GM19395 (cell line): Measurements from ENCODE around the gene OPCML.
A peak's percentile ranks its signal among the peaks of the same experiment; 100 is the strongest.

Experiments
- ATAC-seq: cut with Tn5 transposase; IDR thresholded peaks from one replicate; pipeline ENCODE4 v1.9.1; 2021; ENCODE audit warnings: mild to moderate bottlenecking, moderate library complexity; ENCODE audit not compliant: unreplicated experiment

The OPCML gene

DNA sequence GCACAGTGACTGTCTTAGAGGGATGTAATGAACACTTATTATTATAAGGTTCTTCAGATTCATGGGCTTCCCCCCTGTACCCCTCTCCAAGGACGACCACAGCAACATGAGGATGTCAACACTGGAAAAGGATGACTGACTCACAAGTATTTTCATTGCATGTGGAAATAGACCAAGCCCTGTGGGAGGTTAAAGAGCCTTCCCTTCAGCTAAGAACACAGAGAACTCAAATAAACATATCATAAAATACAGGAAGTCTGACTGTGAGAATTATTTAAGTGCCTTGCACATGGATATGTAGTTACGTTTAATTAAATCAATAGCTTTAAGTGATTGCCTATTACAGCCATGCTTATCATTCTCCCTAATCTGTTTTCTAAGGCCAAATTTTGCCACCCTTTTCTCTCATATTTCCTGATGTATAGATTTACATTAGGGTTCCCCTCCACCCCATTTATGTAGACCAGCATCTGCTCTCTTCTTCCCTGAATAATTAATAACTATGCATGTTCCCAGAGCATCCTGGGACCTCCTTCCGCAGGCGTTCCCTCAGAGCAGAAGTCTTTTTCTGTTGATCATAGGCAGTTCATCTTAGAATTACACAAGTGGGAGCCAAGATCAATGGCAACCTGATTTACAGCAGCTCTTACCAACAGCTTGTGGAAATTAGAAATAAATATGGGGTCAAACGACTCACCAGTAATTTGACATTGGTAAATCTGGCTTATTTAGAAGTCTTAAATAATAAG, 226.9 kb downstream of the OPCML start:
- no peak for ATAC-seq

DNA sequence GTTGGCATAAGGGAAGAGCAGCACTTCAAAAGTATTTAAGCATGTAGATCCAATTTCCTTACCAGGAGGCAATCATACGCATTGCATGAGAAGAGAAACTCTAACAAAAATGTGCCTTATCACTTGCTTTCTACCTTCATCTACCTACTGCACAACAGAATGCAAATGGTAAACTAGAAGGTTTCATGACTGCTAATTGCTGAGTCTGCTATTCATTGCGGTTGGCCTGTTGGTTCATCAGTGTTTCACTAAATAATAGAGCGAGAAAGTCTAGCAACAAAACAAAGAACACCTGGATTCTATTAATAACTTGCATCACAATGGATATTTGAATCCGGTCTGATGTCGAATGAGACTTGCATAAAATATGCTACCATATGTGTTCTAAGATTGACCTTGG, 229.0 kb downstream of the OPCML start:
- no peak for ATAC-seq

DNA sequence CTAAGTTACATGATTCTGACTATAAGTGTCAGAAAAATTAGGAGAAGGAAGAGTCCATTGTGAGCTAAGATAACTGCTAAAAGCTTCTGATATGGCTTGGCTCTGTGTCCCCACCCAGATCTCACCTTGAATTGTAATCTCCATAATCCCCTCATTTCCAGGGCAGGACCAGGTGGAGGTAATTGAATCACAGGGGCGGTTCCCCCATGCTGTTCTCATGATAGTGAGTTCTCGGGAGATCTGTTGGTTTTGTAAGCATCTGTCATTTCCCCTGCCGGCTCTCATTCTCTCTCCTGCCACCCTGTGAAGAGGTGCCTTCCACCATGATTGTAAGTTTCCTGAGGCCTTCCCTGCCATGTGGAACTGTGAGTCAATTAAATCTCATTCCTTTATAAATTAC, 230.2 kb downstream of the OPCML start:
- ATAC-seq = no peak

DNA sequence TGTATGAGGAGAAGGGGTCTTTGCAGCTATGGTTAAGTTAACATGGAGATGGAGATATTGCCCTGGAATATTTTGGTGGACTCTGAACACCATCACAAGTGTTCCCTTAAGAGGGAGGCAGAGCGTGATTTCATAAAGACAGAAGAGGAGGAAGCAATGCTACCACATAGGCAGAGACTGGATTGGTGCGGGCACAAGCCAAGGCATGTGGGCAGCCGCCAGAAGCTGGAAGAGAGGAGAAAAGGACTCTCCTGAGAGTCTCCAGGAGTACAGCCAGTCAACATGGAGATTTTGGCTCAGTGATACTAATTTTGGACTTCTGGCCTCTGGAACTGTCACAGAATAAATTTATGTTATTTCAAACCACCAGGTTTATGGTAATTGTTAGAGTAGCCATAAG, 231.6 kb downstream of the OPCML start:
- no peak for ATAC-seq

DNA sequence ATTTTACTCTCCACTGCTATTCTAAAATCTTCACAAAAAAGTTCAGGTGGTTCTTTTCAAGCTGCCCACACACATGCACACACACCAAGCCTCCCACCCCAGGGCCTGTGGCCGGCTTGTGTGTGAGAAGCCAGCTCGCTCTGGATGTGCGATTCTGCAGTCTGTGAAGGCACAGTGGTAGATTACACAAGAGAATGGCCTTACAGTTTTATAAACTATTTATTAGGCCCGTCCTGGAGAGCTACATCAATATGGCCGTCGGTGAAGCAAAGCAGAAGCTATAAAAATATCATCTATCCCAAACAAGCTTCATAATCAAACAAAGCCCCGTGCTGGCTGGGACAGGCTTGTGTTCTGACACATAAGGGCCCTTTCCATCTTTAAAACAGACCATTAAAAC, 240.5 kb downstream of the OPCML start:
- no peak for ATAC-seq

DNA sequence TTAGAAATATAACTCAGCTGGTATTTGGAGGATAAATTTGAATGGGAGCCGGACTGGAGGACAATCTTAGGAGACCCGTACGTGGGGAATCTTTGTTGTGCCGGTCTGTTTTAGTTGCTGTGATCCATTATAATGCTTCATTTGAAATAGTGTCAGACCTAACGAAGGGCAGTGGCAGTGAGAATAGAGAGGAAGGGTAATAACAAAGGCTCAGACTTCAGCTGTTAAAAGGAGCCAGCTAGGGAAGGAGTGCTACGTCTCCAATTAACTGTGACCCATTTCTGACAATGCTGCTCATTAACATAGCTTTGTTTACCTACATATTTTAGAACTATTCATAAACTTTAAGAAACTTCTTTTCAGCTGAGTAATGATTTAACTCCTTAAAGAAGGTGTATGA, 246.9 kb downstream of the OPCML start:
- no peak for ATAC-seq

DNA sequence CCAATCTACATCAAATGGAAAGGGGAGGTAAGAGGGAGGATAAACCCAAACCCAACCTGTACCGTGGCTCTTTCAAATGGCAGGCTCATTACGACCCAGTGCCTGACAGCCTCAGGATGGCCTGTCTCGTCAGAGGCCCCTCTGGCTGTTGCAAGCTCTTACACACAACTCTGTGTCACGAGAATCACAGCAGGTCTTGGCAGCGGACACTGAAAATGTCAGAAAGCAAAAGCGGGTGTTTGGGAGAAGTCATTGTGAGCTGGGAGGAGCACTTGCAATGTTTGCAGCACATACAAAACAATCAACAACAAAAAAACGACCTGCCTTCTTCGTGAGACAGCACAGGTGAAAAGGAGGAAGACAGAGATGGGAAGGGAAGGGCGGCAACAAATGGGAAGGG, 248.1 kb downstream of the OPCML start:
- ATAC-seq = no peak

DNA sequence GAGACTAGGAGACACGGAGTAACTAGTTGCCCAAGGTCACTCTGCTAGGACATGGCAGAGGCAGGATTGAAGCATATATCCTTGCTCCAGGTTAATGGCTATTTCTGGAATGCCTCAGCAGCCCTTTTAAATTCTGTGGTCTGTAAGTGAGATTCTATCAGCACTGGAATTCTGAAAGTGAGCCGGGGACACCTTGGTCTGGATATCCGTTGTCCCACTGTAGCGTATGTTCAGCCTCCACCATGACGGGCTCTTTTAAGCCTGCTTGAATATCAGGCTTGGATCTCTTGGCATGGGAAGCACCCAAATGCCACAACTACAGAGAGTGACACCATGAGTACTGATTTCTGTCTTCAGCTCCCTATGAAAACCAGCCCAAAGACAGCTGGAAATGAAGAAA, 254.4 kb downstream of the OPCML start:
- ATAC-seq = no peak

DNA sequence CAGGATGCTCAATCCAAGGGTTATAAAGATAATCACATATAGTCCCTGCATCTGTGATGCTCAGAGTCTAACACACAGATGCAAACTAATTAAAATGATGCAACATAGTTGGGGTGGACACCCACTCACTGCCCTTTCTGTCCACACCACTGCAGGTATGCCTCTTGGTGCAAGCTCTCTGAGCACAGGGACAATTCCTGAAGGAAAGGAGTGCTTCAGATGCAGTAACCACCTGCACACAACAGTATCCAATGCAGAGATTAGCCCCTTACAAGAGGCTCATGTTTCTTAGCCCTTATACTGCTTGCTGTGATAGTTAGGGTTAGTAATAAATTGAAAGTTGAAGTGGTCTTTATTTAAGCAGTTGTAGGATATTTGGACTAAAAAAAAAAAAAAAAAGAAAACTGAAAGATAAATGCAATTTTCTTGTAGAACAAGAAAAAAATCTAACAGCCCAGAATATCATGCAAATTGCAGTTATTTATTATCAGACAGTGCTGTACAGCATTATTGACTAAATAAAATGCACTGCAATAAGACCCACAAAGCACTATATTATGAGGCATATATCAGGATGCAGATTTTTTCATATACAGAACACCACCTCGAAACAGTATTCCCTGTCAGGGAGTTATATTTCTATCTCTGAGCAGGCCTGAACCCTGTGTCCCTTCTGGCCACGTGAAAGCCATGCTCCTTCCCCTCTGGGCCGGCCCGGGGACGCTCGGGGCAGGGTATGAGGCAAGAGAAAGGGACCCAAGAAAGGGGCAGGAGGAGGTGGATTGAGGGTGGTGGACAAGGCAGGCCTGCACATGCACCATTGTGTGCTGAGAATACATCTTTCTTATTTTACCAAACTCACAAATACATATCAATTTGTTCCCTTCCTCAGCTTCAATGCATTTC, 260.2 kb downstream of the OPCML start:
- no peak for ATAC-seq

DNA sequence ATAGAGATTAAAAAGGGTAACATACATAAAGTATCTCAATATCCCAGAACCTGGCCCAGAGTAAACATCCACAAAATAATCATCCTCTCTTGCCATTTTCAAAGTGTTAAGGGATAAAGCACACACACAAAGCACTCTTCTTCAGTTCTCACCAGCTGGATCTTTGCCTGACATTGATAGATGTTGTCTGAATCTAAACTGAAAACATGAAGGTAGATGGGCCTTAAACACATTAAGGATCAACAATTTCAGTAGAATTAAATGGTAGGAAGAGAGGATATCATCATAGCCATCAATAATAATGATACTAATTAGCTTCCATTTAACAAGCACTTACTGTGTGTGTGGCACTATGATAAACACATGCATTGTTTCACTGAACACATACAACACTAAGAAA, 261.1 kb downstream of the OPCML start:
- no peak for ATAC-seq

DNA sequence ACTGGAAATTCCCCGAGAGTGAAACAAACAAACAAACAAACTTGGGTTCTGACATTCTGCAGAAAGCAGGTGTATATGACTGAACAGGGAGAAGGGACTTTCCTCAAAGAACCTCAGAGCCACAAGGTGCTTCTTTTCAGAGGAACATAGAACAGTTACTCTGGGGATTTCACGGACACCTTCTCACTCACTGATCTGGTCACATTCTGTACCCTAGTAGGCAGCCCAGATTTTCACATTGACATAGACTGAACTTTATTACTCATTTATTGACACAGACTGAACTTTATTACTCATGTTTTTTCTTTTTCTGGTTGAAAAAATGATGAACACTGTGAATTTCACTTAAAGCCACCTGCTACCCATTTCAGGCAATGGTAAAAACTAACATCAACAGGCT, 263.0 kb downstream of the OPCML start:
- ATAC-seq = peak; percentile 96

DNA sequence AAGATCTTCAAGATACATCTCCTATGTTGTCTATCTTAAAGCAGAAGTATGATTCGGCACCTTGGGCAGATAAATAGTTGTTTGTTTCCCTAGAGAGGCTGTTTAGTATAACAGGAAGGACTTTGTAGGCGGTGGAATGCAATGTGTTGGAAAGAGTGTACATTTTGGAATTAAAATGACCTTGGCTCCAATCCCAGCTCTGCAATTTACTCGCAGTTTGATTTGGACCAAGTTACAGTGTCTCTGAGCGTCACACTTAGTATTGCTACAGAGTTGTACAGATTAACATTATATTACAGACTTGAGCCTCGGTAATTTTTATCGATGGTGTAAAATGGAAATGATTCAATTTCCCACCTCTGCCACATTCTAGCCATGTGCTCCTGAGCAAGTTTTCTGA, 265.3 kb downstream of the OPCML start:
- no peak for ATAC-seq

DNA sequence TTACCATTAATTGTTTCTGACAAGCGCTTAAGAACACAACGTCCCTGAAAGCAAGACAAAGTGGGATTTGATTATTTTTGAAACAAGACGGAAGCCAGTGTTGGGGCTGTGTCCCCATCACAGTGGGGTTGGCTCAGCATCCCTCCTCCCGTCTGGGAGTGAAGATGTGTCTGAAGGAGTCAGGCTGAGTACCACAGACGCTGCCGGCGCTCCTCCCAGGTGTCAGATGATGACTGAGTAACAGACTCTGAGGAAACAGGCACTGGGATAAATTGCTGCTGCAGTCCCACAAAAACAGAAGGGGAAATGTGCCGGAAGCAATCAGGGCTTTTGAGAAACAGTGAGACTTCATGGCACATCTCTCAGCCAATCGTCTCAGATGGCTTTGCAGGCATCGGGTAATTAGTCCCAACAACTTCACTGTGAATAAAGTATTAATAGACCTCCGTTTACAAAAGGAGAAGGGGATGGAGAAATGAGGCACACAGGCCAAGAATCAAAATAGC, 266.7 kb downstream of the OPCML start:
- ATAC-seq = no peak

DNA sequence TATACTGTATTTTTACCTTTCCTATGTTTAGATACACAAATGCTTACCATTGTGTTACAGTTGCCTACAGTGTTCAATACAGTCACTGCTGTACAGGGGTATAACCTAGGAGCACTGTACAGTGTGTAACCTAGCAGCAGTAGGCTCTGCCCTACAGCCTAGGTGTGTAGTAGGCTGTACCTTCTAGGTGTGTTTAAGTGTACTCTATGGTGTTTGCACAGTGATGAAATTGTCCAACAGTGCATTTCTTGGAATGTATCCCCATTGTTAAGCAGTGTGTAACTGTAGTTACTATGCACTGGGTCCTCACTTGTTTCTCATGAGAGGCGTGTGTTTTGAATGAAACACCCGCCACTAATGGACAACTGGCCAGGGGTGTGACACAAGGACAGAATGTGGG, 269.0 kb downstream of the OPCML start:
- no peak for ATAC-seq

DNA sequence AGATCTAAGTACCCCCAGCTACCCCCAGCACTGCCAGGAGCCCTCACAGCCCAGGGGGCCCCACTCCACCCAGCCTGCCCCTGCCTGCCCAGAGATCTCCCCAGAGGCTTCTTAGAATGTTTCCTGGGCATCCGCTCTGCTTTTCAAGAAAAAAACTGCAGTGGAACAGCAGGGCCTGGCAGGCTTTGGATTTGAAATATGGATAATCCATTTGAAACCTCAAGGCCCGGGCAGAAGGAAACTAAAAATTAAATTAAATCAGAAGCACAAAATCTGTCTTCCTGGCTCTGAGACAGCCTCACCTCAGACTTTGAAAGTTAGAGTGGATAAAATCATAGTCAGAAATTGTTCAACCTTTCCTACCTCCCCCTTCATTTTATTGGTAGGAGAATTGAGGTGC, 273.6 kb downstream of the OPCML start:
- no peak for ATAC-seq

DNA sequence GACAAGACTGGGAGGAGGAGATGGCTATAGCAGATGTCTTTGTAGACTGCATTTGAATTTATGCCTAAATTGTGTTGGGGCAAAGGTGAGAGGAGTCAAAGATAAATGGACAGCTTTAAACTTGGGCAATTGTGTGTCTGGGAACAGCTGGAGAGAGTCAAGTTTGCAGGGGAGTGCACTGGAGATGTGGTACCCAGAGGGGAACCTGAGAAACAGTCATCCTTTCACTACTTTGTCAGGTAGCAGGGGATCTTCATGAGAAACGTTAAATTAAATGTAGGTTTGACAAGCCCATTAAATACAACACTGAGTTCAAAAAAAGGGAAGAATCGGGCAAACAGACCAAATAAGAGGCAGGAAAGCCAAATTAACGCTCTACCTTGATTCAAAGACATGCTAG, 277.7 kb downstream of the OPCML start:
- ATAC-seq = no peak

DNA sequence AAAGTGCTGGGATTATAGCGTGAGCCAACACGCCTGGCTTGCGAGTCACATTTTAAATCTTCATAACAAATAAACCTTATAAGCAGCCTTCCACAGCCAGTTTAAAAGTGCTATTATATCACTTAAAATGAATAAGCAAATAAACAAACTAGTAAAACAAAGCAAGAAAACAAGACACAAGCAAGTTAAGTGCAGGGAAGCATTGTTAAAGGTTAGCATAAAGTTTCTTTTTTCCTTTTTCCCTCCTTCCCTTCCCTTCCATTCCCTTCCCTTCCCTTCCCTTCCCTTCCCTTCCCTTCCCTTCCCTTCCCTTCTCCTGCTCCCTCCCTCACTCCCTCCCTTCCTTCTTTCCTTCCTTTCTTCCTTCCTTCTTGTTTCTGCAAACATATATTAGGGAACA, 278.7 kb downstream of the OPCML start:
- no peak for ATAC-seq

DNA sequence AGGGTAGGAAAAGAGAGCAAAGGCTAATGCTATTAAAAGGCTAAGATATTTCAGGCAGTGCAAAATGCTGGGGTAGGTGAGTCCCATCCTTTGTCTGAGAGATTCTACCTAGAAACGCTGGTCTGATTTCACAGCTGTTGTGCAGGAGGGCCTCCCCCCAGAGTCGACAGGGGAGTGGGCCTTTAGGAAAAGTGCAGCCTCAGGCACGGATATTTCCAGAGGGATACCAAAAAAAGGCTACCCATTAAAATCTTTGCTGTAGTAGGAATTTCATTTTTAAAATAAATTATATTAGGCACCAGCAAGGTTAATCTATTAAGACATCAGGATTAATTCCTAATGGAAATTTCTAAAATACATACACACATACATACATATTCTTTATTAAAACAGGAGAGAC, 280.5 kb downstream of the OPCML start:
- ATAC-seq = no peak

DNA sequence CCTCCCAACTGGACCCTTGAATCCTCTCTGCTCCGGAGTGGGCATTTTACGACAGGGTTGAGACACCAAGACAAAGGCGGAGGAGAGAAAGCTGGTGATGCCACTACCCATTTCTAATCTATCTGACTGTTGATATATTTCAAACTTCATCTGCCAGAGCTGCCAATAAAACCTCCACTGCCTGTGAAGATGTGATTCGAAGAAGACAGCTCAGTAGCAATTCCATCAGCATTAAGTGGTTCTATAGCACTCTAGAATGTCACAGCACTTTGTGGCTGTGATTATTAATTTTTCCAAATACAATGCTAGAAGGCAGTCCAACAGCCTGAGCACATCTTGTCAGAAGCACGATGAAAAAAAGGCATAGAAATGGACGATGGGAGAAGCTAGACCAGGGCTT, 282.8 kb downstream of the OPCML start:
- no peak for ATAC-seq

DNA sequence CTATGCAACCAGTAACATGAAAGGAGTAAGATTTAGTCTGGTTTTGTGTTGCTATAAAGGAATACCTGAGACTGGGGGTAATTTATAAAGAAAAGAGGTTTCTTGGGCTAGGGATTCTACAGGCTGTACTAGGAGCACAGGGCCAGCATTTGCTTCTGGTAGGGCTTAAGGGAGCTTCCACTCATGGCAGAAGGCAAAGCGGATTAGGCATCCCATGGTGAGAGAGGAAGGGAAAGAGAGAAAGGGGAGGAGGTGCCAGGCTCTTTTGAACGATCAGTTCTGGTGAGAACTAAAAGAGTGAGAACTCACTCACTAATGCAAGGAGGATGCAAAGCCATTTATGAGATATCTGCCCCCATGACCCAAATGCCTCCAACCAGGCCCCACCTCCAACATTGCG, 283.2 kb downstream of the OPCML start:
- ATAC-seq = no peak

DNA sequence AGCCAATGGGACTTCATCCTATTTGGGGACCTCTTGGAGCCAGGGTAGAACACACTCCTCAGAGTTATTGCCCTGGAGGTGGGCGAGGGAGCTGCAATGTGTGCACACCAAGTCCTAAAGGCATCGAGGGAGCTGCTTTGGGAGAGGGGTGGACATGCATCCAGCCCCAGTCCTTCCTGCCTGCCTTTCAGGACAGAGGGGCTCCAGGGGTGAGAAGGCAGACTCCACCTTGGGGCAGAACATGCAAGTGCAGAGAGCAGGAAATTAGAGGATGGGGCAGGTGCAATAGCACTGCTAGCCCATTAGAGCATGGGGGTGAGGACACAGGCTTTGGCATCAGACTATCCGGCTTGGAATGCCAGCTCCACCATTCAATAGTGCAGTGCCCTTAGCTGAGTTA, 288.5 kb downstream of the OPCML start:
- no peak for ATAC-seq
